ENCODE measurements around the gene STAT5B. TPM values are rescaled to one million over a fixed set of nuclear protein-coding genes. Genes with fewer than 3 reads are reported as not detected.

The STAT5B gene
- total and polyA plus RNA-seq, 4 donors, result 18.0 to 106 (median 66.3) TPM

GRCh38 chr17:42171831-42172230 is 104.4 kb downstream of the STAT5B start:
- ATAC-seq (ENCODE audit: low FRiP score), result no peak
- Histone ChIP-seq H3K27me3 (ENCODE audit: control insufficient read depth in 1 of 2, insufficient read depth in 2 of 2, low read length in 1 of 2) (no peaks in the 10 kb centered on the region), H3K4me3 (ENCODE audit: low read length in 2 of 2) (no peak overlapping the region), H3K4me1 (ENCODE audit: control insufficient read depth in 1 of 2, insufficient read depth in 2 of 2, low read length in 2 of 2) (no peaks in the 10 kb centered on the region), H3K27ac (ENCODE audit: low read depth in 1 of 2, low read length in 2 of 2) (no peak overlapping the region), H3K9me3 (ENCODE audit: control insufficient read depth, low read length) (no peaks in the 10 kb centered on the region), H3K36me3 (ENCODE audit: control insufficient read depth in 1 of 2, insufficient read depth in 2 of 2, low read length in 1 of 2) (no peaks in the 10 kb centered on the region)
- intact Hi-C loops (cut with DNase I), result no loop called here
- DNase-seq, result no peak
- WGBS, 2 donors, result 54 to 58% methylated on average over 11 of the region's 11 CpGs

GRCh38 chr17:42169351-42169750 is 106.8 kb downstream of the STAT5B start:
- ATAC-seq (ENCODE audit: low FRiP score), result no peak
- no peaks in the 10 kb centered on the region for H3K36me3 ChIP-seq (ENCODE audit: control insufficient read depth in 1 of 2, insufficient read depth in 2 of 2, low read length in 1 of 2)
- WGBS, 2 donors, result 92 to 93% methylated on average over 29 of the region's 29 CpGs
- no peaks in the 10 kb centered on the region for H3K27me3 ChIP-seq (ENCODE audit: control insufficient read depth in 1 of 2, insufficient read depth in 2 of 2, low read length in 1 of 2)
- no peaks in the 10 kb centered on the region for H3K9me3 ChIP-seq (ENCODE audit: control insufficient read depth, low read length)
- intact Hi-C loops (cut with DNase I), result no loop called here
- H3K27ac ChIP-seq (ENCODE audit: low read depth in 1 of 2, low read length in 2 of 2), result no peak overlapping the region
- no peak for DNase-seq
- no peaks in the 10 kb centered on the region for H3K4me1 ChIP-seq (ENCODE audit: control insufficient read depth in 1 of 2, insufficient read depth in 2 of 2, low read length in 2 of 2)
- H3K4me3 ChIP-seq (ENCODE audit: low read length in 2 of 2), result no peak overlapping the region

- intact Hi-C loops (cut with DNase I), result no loop called here
- DNase-seq (no peak), ATAC-seq (ENCODE audit: low FRiP score) (no peak)
- H3K4me3 ChIP-seq (ENCODE audit: low read length in 2 of 2), result no peak overlapping the region
- H3K27me3 ChIP-seq (ENCODE audit: control insufficient read depth in 1 of 2, insufficient read depth in 2 of 2, low read length in 1 of 2), result no peaks in the 10 kb centered on the region
- H3K4me1 ChIP-seq (ENCODE audit: control insufficient read depth in 1 of 2, insufficient read depth in 2 of 2, low read length in 2 of 2), result no peaks in the 10 kb centered on the region
- H3K9me3 ChIP-seq (ENCODE audit: control insufficient read depth, low read length), result no peaks in the 10 kb centered on the region
- WGBS, 2 donors, result 89 to 91% methylated on average over 8 of the region's 8 CpGs
- H3K27ac ChIP-seq (ENCODE audit: low read depth in 1 of 2, low read length in 2 of 2), result no peak overlapping the region
- H3K36me3 ChIP-seq (ENCODE audit: control insufficient read depth in 1 of 2, insufficient read depth in 2 of 2, low read length in 1 of 2), result no peaks in the 10 kb centered on the region
Observed at GRCh38 chr17:42167807-42168206, 108.4 kb downstream of the STAT5B start.

- intact Hi-C loops (cut with DNase I), result no loop called here
- DNase-seq (no peak), ATAC-seq (ENCODE audit: low FRiP score) (no peak)
- no peaks in the 10 kb centered on the region for H3K4me1 ChIP-seq (ENCODE audit: control insufficient read depth in 1 of 2, insufficient read depth in 2 of 2, low read length in 2 of 2)
- no peaks in the 10 kb centered on the region for H3K27me3 ChIP-seq (ENCODE audit: control insufficient read depth in 1 of 2, insufficient read depth in 2 of 2, low read length in 1 of 2)
- WGBS, 2 donors, result 89 to 90% methylated on average over 19 of the region's 19 CpGs
- no peak overlapping the region for H3K27ac ChIP-seq (ENCODE audit: low read depth in 1 of 2, low read length in 2 of 2)
- H3K36me3 ChIP-seq (ENCODE audit: control insufficient read depth in 1 of 2, insufficient read depth in 2 of 2, low read length in 1 of 2), result no peaks in the 10 kb centered on the region
- H3K4me3 ChIP-seq (ENCODE audit: low read length in 2 of 2), result no peak overlapping the region
- H3K9me3 ChIP-seq (ENCODE audit: control insufficient read depth, low read length), result no peaks in the 10 kb centered on the region
Observed at GRCh38 chr17:42166196-42166763, 109.9 kb downstream of the STAT5B start.

- Histone ChIP-seq H3K27ac (ENCODE audit: low read depth in 1 of 2, low read length in 2 of 2) (no peak overlapping the region), H3K4me3 (ENCODE audit: low read length in 2 of 2) (no peak overlapping the region), H3K4me1 (ENCODE audit: control insufficient read depth in 1 of 2, insufficient read depth in 2 of 2, low read length in 2 of 2) (no peaks in the 10 kb centered on the region), H3K36me3 (ENCODE audit: control insufficient read depth in 1 of 2, insufficient read depth in 2 of 2, low read length in 1 of 2) (no peaks in the 10 kb centered on the region), H3K27me3 (ENCODE audit: control insufficient read depth in 1 of 2, insufficient read depth in 2 of 2, low read length in 1 of 2) (no peaks in the 10 kb centered on the region), H3K9me3 (ENCODE audit: control insufficient read depth, low read length) (no peaks in the 10 kb centered on the region)
- intact Hi-C loops (cut with DNase I), result no loop called here
- no peak for ATAC-seq (ENCODE audit: low FRiP score)
- DNase-seq, result no peak
- WGBS, 2 donors, result 79 to 87% methylated on average over 6 of the region's 6 CpGs
Observed at GRCh38 chr17:42165751-42166150, 110.4 kb downstream of the STAT5B start.

GRCh38 chr17:42163696-42164407 is 112.3 kb downstream of the STAT5B start:
- 49% methylated on average over 22 of the region's 22 CpGs for WGBS, 2 donors
- DNase-seq, result no peak

GRCh38 chr17:42163113-42163512 is 113.1 kb downstream of the STAT5B start:
- no peaks in the 10 kb centered on the region for H3K4me1 ChIP-seq (ENCODE audit: control insufficient read depth in 1 of 2, insufficient read depth in 2 of 2, low read length in 2 of 2)
- 48 to 53% methylated on average over 8 of the region's 8 CpGs for WGBS, 2 donors
- intact Hi-C loops (cut with DNase I), result no loop called here
- H3K9me3 ChIP-seq (ENCODE audit: control insufficient read depth, low read length), result no peaks in the 10 kb centered on the region
- DNase-seq, result no peak
- no peaks in the 10 kb centered on the region for H3K27me3 ChIP-seq (ENCODE audit: control insufficient read depth in 1 of 2, insufficient read depth in 2 of 2, low read length in 1 of 2)
- no peak for ATAC-seq (ENCODE audit: low FRiP score)
- H3K36me3 ChIP-seq (ENCODE audit: control insufficient read depth in 1 of 2, insufficient read depth in 2 of 2, low read length in 1 of 2), result no peaks in the 10 kb centered on the region
- no peak overlapping the region for H3K4me3 ChIP-seq (ENCODE audit: low read length in 2 of 2)
- no peak overlapping the region for H3K27ac ChIP-seq (ENCODE audit: low read depth in 1 of 2, low read length in 2 of 2)

More at GRCh38 chr17:42163696-42164407, 112.3 kb downstream of the STAT5B start:
- Histone ChIP-seq H3K27me3 (ENCODE audit: control insufficient read depth in 1 of 2, insufficient read depth in 2 of 2, low read length in 1 of 2) (no peaks in the 10 kb centered on the region), H3K27ac (ENCODE audit: low read depth in 1 of 2, low read length in 2 of 2) (no peak overlapping the region), H3K9me3 (ENCODE audit: control insufficient read depth, low read length) (no peaks in the 10 kb centered on the region), H3K4me1 (ENCODE audit: control insufficient read depth in 1 of 2, insufficient read depth in 2 of 2, low read length in 2 of 2) (no peaks in the 10 kb centered on the region), H3K36me3 (ENCODE audit: control insufficient read depth in 1 of 2, insufficient read depth in 2 of 2, low read length in 1 of 2) (no peaks in the 10 kb centered on the region), H3K4me3 (ENCODE audit: low read length in 2 of 2) (no peak overlapping the region)
- no peak for ATAC-seq (ENCODE audit: low FRiP score)
- intact Hi-C loops (cut with DNase I), result no loop called here

- no peaks in the 10 kb centered on the region for H3K4me1 ChIP-seq (ENCODE audit: control insufficient read depth in 1 of 2, insufficient read depth in 2 of 2, low read length in 2 of 2)
- no peaks in the 10 kb centered on the region for H3K36me3 ChIP-seq (ENCODE audit: control insufficient read depth in 1 of 2, insufficient read depth in 2 of 2, low read length in 1 of 2)
- no peaks in the 10 kb centered on the region for H3K27me3 ChIP-seq (ENCODE audit: control insufficient read depth in 1 of 2, insufficient read depth in 2 of 2, low read length in 1 of 2)
- intact Hi-C loops (cut with DNase I), result no loop called here
- no peak for ATAC-seq (ENCODE audit: low FRiP score)
- WGBS, 2 donors, result 88 to 92% methylated on average over 7 of the region's 7 CpGs
- DNase-seq, result no peak
- no peaks in the 10 kb centered on the region for H3K9me3 ChIP-seq (ENCODE audit: control insufficient read depth, low read length)
- H3K27ac ChIP-seq (ENCODE audit: low read depth in 1 of 2, low read length in 2 of 2), result no peak overlapping the region
- no peak overlapping the region for H3K4me3 ChIP-seq (ENCODE audit: low read length in 2 of 2)
Observed at GRCh38 chr17:42160531-42160910, 115.7 kb downstream of the STAT5B start.

GRCh38 chr17:42159796-42160530 is 116.2 kb downstream of the STAT5B start:
- no peaks in the 10 kb centered on the region for H3K9me3 ChIP-seq (ENCODE audit: control insufficient read depth, low read length)
- H3K4me1 ChIP-seq (ENCODE audit: control insufficient read depth in 1 of 2, insufficient read depth in 2 of 2, low read length in 2 of 2), result no peaks in the 10 kb centered on the region
- intact Hi-C loops (cut with DNase I), result no loop called here
- no peak overlapping the region for H3K27ac ChIP-seq (ENCODE audit: low read depth in 1 of 2, low read length in 2 of 2)
- H3K36me3 ChIP-seq (ENCODE audit: control insufficient read depth in 1 of 2, insufficient read depth in 2 of 2, low read length in 1 of 2), result no peaks in the 10 kb centered on the region
- WGBS, 2 donors, result 72 to 73% methylated on average over 14 of the region's 14 CpGs
- no peaks in the 10 kb centered on the region for H3K27me3 ChIP-seq (ENCODE audit: control insufficient read depth in 1 of 2, insufficient read depth in 2 of 2, low read length in 1 of 2)
- ATAC-seq (ENCODE audit: low FRiP score) (no peak), DNase-seq (no peak)
- H3K4me3 ChIP-seq (ENCODE audit: low read length in 2 of 2), result no peak overlapping the region
